Fibroblast of peridontal ligament (primary cell): ENCODE measurements around the gene WWOX.

ENCODE experiments used
- DNase-seq: peaks from one replicate; pipeline ENCODE4 v3.0.0-alpha.2; 2010; ENCODE audit errors: extremely low read depth

WWOX gene

DNA sequence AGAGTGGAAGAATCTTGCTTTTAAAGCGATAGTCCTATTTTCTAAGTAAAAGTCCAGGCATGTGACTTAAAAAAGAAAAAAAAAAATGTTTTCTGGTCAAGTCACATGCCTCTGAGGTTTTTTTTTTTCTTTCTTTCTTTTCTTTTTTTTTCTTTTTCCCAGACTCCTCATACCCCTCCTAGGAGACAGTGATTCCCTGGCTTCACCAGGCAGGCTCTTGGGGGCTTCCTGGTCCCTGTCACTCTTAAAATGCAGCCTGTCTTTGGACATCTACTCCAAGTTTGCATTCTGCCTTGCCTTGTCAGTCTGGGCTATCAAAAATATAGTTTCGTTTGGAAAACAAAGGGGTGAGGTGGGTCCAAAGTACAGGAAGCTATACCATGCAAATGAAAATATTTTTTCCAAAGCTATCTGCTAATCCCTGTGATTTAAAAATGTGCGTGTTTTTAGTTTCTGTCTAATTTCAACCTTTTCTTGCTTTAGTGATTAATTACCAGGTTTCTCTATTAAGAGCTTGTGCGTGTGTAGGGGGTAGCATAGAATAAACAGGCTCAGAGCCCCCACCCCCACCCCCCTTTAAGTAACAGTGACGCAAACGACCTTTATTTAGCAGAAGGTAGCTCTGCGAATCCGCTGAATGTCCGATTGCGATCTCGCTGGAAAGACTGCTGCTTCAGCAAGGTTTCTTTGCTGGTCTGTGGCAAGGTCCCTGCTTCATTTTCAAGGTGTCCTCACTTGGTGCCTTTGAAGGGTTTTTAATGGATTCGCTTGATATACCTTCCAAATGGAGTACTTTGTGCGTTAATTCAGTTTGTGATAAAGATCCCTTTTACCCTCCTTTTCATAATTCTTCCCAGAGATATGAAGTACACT is 510.2 kb downstream of the WWOX start:
- no peak for DNase-seq

DNA sequence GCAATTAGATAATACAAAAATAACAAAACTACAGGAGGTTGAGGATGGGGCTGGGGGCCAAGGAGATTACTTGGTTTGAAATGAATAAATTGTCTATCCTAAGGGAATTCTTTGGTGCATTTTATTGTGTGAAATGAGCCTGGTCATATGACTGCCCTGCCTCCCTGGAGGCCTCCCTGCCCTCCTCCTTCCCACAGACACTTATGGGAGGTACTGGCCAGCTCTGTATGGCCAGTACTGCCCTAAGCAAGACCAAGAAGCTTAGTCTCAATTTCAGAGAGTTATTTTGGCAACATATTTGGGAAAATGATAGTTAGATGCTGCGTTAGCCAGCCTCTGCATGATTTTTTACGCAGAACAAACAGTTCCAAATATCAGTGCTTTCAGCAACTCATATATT is 511.9 kb downstream of the WWOX start:
- no peak for DNase-seq

DNA sequence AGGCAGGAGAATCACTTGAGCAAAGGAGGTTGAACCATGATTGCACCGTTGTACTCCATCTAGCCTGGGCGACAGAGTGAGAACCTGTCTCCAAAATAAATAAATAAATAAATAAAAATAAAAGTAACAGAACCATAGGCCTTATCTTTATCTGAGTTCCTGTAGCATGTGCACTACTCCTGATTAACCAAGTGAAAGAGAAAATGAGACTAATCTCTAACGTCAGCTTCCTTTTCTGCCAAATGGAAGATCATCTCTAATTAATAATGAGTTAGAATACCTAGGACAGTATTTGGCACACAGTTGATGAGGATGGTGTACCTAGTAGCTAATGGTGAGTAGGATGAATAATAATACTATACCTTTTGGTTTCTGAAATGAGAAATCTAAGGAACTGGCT is 520.4 kb downstream of the WWOX start:
- no peak for DNase-seq

DNA sequence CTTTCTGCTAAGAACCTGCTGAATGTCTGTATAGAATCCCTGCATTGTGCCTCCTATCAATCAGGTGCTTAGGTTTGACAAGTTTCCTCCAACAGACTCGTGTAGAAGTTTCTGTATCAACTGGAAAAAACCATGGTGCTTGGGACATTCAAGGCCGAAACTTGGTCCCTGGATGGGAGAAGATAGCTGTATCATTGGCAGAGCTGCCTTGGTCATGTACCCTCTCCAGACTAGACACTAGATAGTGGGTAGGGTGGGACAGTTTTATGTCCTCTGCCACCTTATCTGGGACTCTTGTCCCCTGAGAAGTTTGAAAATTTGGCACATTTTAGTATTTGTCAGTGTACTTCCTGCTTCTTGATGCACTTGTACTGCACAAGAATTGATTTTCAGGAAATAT is 520.8 kb downstream of the WWOX start:
- no peak for DNase-seq

DNA sequence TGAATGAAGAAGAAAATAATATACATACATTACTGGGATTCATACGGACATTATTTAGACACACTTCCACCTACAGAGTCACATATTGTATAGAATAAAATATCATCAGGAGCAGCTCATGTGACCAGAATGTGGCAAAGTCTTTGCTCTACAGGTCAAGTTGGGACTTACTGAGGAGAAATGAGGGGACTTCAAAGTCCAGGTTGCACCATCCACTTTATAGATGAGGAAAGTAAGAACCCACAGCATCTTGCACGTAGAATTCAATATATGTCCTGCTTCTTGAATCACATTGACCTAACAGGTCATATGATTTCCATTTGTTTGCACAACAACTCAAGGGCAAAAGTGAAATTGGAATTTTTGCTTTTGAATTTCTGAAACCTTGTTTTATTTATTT is 524.3 kb downstream of the WWOX start:
- DNase-seq: no peak

DNA sequence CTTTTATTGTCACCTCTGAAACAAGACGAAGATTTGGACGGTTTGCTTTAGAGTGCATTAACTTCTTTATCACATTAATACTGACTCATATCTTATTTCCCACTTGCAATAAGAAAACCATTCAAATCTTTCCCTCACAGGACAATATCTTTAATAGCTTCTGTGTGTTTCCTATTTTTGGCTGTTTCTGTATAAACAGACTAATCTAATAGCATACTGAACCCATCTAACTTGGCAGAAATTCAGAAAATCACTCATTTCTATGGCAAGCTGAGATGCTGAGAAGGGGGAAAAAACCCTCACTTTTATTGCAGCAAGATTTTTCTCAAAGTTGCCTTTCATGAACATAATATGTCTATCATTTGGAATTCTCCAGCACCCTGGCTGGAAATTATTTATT is 524.9 kb downstream of the WWOX start:
- DNase-seq: peak; percentile 42

DNA sequence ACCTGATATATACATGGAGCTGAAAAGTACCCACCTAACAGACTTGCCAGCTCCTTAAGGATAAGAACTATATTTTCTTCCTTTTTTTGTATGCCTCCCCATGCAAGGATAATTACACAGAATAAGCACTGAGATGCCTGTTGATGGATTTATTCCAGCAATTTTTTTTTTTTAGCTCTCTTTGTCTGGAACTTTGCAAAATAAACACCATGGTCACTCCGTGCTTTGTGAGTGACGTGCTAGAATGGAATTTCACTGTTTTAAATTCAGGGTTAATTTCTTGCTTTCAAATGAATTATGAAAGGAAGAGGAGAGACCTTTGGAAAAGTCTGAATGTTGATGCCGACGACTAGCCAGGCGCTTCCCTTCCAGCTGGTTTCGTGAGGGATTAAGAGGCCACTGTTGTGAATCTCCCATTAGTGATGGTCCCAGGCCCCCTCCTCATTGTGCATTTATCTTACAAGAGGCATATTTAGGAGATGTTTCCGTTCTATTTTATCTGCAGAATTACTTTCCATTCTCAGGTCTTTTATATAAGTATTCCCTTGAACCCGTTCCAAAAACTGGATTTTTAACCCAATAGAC is 529.1 kb downstream of the WWOX start:
- DNase-seq: peak; percentile 66

DNA sequence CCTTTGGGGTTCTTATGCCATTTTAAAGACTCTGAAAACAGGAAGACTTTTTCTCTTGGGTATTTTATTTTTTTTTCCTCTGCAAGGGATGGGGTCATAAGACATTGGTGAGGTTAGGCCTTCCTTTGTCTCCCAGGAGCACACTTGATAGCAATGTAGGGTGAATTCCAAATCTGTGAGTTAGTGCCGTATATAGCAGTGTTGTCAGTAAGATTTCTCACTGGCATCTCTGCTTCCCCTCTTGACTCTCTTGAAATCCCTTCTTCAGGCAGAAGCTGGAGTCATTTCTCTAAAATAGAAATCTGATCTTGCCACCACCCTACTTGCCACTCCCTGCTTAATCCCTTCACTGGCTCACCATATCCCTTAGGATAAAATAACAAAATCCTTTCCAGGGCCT is 529.7 kb downstream of the WWOX start:
- peak; percentile 59 for DNase-seq

DNA sequence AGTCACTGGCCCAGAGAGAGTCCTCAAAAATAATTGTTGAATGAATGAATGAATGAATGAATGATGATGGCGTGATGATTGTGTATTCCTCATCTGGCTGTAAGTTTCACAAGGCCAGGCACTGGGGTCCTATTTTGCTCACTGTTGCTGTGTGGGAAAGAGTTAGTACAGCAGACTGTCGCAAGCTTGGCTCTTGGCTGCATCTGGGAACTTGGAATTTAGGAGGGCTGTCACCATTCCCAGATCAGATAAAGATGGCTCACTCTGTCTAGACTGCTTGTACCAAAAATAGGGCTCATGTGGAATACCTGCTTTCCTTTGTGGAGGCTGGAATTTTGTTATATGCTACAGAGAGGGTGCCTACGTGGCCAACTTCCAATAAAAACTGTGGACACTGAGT is 530.6 kb downstream of the WWOX start:
- DNase-seq: no peak

DNA sequence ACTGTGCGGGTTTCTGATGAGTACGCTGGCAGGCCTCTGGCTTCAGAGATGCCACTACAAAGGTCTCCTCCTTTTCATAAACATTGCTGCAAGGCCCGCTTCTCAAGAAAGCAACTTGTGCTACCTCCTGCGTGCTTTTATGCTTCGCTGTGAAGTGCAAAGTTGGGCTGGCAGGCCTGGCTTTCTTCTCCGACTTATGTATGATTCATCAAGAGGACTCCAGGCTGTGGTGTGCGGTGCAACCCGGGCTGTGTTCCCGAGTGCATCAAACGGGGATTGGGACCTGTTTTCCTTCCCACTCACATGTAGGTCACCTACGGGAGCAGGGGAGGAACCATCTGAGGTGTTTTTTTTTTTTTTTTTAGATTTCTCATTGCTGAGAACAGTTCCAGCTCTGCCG is 534.1 kb downstream of the WWOX start:
- DNase-seq: no peak

DNA sequence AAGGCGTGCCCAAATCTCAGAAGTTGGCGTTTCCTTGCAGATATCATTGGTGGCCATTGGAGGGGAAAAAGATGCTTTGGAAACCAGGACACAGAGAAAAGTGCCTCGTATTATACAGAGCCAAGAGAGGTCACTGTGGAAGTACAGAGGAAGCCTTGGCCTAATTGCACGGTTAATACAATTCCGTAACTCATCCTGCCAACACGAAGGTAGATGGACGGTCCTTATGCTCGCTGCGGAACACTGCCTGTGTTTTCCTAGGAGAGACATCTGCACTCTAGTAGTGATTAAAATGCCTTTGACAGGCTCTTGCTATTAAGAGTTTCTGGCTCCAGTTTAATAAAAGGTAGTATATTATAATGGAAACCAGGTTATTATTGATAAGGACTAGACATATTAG is 536.4 kb downstream of the WWOX start:
- no peak for DNase-seq

DNA sequence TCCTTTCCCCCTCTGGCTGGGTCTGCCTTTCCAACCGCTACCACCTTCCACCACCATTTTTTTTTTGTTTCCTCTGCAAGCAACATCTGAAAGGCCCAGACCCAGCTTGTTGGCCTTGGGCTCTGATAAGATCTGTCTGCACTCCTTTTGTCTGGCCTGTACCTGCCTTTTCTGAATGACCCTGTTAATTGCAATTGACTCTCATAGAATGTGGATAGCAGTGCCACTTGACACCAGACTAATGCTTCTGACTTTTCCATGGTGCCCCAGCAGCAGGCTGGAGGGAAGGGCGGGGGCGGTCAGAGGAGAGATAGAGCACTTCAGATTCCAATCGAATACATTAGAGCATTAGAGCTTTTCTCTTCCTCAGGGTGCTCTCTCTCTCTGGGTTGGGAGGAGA is 538.9 kb downstream of the WWOX start:
- DNase-seq: no peak

DNA sequence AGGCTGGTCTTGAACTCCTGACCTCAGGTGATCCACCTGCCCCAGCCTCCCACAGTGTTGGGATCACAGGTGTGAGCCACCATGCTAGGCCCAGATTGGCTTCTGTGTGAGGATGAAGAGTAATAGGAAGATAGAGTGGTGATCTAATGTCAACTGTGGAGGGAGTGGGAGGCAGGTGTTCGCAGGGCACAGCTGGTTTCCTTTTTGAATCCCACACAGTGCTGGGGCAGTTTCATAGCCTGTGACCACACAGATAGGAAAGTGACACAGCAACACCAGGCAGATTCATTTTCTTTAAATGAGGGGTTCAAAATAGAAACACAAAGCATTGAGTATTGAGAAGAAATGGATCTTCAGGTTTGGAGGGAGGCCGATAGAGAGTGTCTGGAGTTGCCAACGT is 540.3 kb downstream of the WWOX start:
- no peak for DNase-seq

DNA sequence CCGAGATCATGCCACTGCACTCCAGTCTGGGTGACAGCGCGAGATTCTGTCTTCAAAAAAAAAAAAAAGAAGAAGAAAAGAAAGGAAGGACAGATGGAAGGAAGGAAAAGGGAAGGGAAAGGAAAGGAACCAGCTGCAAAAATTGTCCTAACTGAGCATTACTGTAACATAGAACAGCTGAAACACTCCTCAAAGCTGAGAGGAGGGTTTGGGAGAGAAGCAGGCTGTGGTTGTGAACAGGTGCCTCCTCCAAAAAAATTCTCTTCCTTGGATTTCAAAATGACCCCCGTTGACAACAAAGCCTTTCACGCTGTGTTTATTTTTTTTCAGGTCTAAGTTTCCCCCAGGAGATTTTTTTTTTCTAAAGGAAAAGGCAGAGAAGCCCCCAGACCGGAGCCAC is 541.4 kb downstream of the WWOX start:
- no peak for DNase-seq

DNA sequence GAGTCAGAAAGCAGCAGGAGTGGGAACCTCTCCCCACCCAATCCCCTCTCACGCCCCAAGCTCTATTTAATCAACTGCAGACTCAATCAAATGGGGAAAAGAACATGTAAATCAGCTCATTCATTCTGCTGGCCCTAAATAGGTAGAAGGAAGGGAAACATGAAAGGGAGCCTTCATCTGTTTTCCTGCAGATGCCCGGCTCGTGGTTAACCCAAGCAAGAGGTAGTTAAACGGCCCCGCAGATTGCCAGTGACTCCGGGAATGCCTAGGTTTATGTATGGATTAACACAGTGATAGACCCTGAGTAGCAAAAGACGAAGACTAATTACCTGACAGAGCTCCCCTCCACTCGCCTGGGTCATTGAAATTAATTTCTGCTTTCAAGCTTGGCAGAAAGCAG is 542.0 kb downstream of the WWOX start:
- no peak for DNase-seq

DNA sequence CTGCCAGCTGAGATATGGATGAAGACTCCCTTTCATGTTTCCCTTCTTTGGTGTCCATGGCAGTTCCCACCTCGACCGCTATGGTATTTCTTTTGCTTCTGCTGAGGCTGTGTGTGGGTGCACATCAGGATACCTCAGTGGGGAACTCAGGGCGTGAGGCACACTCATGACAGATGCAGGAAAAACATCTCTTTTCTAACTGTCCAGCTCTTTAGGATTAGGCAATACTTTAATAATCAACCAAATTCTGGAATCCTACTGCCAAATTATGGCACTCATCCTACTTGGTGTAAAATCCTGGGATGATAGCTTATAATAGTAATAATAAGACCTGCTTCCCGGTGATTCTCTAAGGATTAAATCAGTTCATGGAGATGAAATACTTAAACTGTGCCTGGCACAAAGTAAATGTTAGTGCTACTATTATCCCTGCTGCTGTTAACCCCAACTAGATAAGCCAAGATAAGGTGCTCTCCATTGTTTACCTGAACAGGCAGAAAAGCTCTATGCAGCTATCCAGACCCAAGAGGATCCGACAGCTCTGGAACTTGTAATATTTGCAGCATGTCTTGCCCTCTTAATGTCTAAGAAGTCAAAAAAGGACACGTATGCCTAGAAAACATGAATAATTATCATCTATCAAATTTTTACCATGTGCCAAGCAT is 543.3 kb downstream of the WWOX start:
- DNase-seq: no peak

DNA sequence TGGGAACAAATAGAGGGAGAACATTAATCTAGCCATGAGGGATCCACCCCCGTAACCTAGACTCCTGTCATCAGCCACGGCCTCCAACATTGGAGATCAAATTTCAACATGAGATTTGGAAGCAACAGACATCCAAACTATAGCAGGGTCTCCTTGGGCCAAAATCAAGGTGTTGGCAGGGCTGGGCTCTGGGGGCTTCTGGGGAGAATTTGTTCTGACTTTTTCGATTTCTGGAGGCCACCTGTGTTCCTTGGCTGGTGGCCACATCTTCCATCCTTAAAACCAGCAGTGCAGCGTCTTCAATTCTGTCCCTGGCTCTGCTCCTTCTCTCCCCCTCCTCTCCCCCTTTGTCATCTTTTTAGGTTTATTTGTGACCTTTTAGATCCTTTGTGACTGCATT is 546.2 kb downstream of the WWOX start:
- DNase-seq: no peak

DNA sequence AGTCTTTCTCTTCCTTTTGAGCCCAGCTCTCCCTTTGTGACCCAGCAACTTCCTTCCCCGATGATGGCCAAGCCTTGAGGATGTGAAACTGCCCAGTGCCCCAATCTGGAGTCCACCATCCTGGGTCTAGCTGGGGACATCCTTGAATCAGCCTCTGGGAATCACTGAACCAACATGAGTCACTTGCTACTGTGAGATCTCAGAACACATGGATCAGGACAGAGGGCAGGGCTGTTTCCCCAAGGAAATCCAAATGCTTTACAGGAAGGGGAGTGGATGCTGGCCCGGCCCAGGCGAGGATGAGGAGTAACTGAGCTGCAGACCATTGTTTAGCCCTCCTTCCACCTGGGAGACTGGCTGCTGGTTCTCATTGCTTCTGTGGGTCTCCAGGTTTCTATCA is 547.6 kb downstream of the WWOX start:
- no peak for DNase-seq

DNA sequence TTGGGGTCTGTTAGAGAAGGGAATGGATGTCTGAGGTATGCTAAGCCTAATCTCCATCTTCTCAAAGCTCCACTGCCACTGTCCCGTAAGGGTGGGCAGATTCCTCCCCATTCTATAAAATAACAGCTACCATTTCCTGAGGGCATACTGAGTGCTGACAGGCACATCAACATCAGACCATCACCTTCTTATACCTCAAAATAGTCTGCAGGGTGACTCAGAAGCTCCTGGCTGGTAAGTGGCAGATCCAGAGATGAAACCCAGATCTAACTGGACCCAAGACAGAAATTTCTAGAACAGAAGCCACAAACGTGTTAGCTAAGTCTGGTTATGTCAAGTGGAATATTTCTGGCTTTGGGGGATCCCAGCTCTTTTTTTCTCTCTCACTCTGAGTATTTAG is 548.0 kb downstream of the WWOX start:
- no peak for DNase-seq

DNA sequence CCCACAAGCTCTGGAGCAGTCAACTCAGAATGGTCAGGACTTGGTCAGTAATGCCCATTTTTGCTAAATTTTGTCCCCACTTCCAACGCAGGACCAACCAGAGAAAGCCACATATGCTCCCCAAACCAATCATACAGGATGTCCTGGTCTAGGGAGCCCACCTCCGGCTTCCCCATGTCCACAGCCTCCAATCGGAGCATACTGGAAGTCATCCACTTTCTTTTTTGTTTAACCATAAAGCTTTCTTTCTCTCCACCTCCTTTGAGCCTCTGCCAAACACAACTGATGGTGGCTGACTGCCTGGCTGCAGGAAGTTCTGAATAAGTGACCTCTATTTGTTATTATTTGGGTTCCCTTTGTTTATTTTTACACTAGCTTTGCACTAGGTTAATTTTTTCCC is 549.1 kb downstream of the WWOX start:
- peak; percentile 31 for DNase-seq

DNA sequence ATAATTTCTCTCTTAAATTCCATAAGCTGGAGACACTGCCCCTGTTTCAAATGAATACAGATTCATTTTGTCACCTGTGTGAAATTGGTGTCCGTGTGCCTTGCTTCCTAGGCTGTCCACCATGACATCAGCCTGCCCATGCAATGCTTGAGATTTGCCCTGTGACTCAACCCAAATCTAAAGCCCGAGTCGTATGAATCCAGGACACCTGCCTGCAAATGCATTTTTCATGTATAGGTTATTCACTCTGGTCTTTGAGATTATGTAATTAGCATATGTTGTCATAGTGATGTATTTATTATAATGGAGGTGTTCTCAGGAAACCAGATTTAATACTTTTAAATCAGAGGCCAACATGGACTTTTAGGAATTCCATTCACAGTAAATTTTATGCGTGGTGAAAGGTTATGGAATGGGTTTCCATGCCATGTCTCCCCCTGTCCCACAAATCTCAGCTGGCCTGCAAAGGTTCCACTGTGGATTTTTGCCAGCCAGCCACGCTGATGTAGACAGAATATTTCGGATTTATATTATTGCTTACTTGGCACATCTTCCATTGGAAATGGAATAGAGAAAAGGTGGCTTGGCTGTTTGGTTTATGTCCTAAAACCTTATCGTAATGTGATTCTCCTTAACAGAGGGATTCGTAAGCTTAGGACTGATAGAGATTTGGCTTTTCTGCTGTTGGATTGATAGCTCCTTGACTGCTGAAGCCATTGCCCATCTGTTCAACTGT is 551.1 kb downstream of the WWOX start:
- DNase-seq: no peak

DNA sequence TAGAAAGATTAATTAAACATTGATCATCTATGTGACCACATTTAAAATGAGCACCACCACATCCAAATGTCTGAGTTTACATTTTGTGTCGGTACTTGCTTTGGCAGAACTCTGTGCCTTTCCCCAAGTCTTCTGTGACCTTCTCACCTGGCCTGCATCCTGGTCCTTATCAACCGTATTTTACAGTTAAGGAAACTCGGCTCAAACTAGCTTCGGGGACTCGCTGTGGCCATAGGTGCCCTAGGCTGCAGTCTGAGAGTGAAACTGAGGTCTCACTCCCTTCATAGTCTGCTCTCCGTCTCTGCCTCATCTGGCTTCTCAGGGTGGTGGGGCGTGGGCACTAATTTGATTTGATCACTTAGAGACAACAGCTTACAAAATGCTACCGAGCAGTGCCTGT is 555.5 kb downstream of the WWOX start:
- DNase-seq: no peak
